ENCODE data around the gene ARFIP1. TPM values are rescaled to one million over a fixed set of nuclear protein-coding genes. Genes with fewer than 3 reads are reported as not detected.

ARFIP1 gene
- total and polyA plus RNA-seq, 2 of the 8 experiments (the other 6 are each of a cell fraction or from before 2014, with no cell fraction given), result 13.5 to 38.0 TPM

DNA sequence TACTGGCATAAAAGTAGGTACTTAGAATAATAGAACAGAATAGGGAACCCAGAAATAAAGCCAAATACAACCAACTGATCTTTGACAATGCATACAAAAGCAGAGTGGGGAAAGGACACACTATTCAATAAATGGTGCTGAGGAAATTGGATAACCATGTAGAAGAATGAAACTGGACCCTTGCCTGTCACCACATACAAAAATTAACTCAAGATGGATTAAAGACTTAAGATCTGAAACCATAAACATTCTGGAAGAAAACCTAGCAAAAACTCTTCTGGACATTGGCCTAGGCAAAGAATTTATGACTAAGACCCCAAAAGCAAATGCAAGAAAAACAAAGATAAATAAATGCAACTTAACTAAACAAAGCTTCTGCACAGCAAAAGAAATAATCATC, 45.6 kb downstream of the ARFIP1 start:
- no peak overlapping the region for H4K8ac ChIP-seq (ENCODE audit: extremely low read depth, insufficient read depth, low read length)
- no peak overlapping the region for H2BK5ac ChIP-seq (ENCODE audit: low read depth, low read length)
- no peak overlapping the region for H3K14ac ChIP-seq (ENCODE audit: insufficient read length)
- no peak overlapping the region for H3K56ac ChIP-seq (replicated peaks; ENCODE audit: insufficient read length, low read depth, low read length)
- no peak overlapping the region for H3K4me2 ChIP-seq (ENCODE audit: insufficient read depth in 1 of 2, low read depth in 2 of 2, low read length in 2 of 2)
- H2AFZ ChIP-seq (ENCODE audit: low read length), result no peak overlapping the region
- H3K18ac ChIP-seq (ENCODE audit: extremely low read depth, low read length), result no peak overlapping the region
- DNase-seq (ENCODE audit: low read depth in 1 of 2, low spot score in 2 of 2), result no peak
- H2BK15ac ChIP-seq (ENCODE audit: low read length), result no peak overlapping the region
- no peak overlapping the region for H3K23ac ChIP-seq (ENCODE audit: insufficient read length)
- ChIA-PET CTCF (ENCODE audit: partially characterized antibody) (no interaction called here), POLR2A (ENCODE audit: partially characterized antibody) (no interaction called here)
- H3K36me3 ChIP-seq (ENCODE audit: control insufficient read depth in 2 of 4, insufficient read depth in 4 of 4, low read length in 3 of 4), result no peaks in the 10 kb centered on the region; a peak in 2 of 8 replicates
- no peak overlapping the region for H2AK5ac ChIP-seq (ENCODE audit: low read depth, low read length)
- H3K4me1 ChIP-seq (replicated peaks in 1 of 4; ENCODE audit: control insufficient read depth in 3 of 4, insufficient read depth in 4 of 4, low read length in 3 of 4), result no peaks in the 10 kb centered on the region
- H4K5ac ChIP-seq (ENCODE audit: insufficient read length, low read depth, low read length), result no peak overlapping the region
- no peaks in the 10 kb centered on the region for H3K27me3 ChIP-seq (replicated peaks in 1 of 4; ENCODE audit: control insufficient read depth in 3 of 4, extremely low read depth in 1 of 4, insufficient read depth in 3 of 4, low read length in 3 of 4)
- H4K91ac ChIP-seq (replicated peaks; ENCODE audit: insufficient read length, low read length), result no peak overlapping the region
- H3K9me3 ChIP-seq (ENCODE audit: insufficient read depth in 2 of 2, low read depth in 1 of 2, low read length in 1 of 2), result peaks cover 0 to 5% of the 10 kb centered on the region in 2 experiments; a peak in 1 of 4 replicates
- no peak for FAIRE-seq
- H3K79me2 ChIP-seq (ENCODE audit: control insufficient read depth in 1 of 2, insufficient read depth in 2 of 2, low read length in 2 of 2), result no peaks in the 10 kb centered on the region
- no peaks in the 10 kb centered on the region for H3K23me2 ChIP-seq (ENCODE audit: low read depth, low read length)
- no peak overlapping the region for H3K27ac ChIP-seq (ENCODE audit: low read depth, low read length)
- no peak overlapping the region for H3K4ac ChIP-seq (replicated peaks; ENCODE audit: insufficient read length, low read depth, low read length)
- H2BK20ac ChIP-seq (ENCODE audit: low read length), result no peak overlapping the region
- H2BK12ac ChIP-seq (ENCODE audit: low read depth, low read length), result no peak overlapping the region
- no peak overlapping the region for H3K9ac ChIP-seq (replicated peaks in 1 of 4; ENCODE audit: extremely low read depth in 1 of 4, low read depth in 3 of 4, low read length in 3 of 4)
- H3K4me3 ChIP-seq (ENCODE audit: extremely low read depth in 1 of 4, insufficient read depth in 2 of 4, low read depth in 3 of 4, low read length in 4 of 4), result no peak overlapping the region
- no peaks in the 10 kb centered on the region for H4K20me1 ChIP-seq (replicated peaks in 1 of 2; ENCODE audit: control insufficient read depth in 1 of 2, insufficient read depth in 2 of 2, low read length in 2 of 2)
- H2BK120ac ChIP-seq (replicated peaks; ENCODE audit: low read depth, low read length), result no peak overlapping the region
- H3K79me1 ChIP-seq (ENCODE audit: low read depth, low read length), result no peaks in the 10 kb centered on the region; the same call in 1 of the 2 replicates
- TF ChIP-seq NANOG (IDR thresholded peaks at IDR 0.05; ENCODE audit: insufficient read depth, low read depth, low read length, poor library complexity, severe bottlenecking) (no peak), SAP30 (IDR thresholded peaks at IDR 0.05; ENCODE audit: insufficient read depth, insufficient replicate concordance, low read length) (no peak), YY1 (IDR thresholded peaks at IDR 0.05; ENCODE audit: low read depth, low read length) (no peak), SIX5 (IDR thresholded peaks at IDR 0.05; ENCODE audit: low read depth, low read length) (no peak), PHF8 (conservative IDR thresholded peaks at IDR 0.05; ENCODE audit: low read depth, low read length) (no peak), SIRT6 (IDR thresholded peaks at IDR 0.05; ENCODE audit: low read length) (no peak), HDAC2 (IDR thresholded peaks at IDR 0.05; ENCODE audit: borderline replicate concordance in 1 of 2, low read depth in 2 of 2, low read length in 2 of 2) (no peak), SRF (IDR thresholded peaks at IDR 0.05; ENCODE audit: low read depth, low read length) (no peak), SP2 (IDR thresholded peaks at IDR 0.05; ENCODE audit: low read length) (no peak), NRF1 (IDR thresholded peaks at IDR 0.05; ENCODE audit: low read depth, low read length) (no peak), CEBPB (IDR thresholded peaks at IDR 0.05; ENCODE audit: low read depth, low read length) (no peak), BCL11A (IDR thresholded peaks at IDR 0.05; ENCODE audit: low read depth in 2 of 2, low read length in 2 of 2) (no peak), TEAD4 (IDR thresholded peaks at IDR 0.05; ENCODE audit: low read depth, low read length) (no peak)
- TF ChIP-seq, protein P1, sequence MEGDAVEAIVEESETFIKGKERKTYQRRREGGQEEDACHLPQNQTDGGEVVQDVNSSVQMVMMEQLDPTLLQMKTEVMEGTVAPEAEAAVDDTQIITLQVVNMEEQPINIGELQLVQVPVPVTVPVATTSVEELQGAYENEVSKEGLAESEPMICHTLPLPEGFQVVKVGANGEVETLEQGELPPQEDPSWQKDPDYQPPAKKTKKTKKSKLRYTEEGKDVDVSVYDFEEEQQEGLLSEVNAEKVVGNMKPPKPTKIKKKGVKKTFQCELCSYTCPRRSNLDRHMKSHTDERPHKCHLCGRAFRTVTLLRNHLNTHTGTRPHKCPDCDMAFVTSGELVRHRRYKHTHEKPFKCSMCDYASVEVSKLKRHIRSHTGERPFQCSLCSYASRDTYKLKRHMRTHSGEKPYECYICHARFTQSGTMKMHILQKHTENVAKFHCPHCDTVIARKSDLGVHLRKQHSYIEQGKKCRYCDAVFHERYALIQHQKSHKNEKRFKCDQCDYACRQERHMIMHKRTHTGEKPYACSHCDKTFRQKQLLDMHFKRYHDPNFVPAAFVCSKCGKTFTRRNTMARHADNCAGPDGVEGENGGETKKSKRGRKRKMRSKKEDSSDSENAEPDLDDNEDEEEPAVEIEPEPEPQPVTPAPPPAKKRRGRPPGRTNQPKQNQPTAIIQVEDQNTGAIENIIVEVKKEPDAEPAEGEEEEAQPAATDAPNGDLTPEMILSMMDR (IDR thresholded peaks at IDR 0.05; ENCODE audit: control extremely low read depth in 1 of 3, insufficient read depth in 1 of 3, low read depth in 1 of 3, low read length in 3 of 3), result no peak
